ENCODE results near the gene ZMYND15. TPM values are rescaled to one million over a fixed set of nuclear protein-coding genes. Genes with fewer than 3 reads are reported as not detected.

The ZMYND15 gene
- total and polyA plus RNA-seq, 2 of the 4 experiments (the other 2 are of a cell fraction): 0.07 TPM; not detected in 1

- Histone ChIP-seq H2AK5ac (ENCODE audit: low read depth, low read length) (no peak overlapping the region), H4K8ac (ENCODE audit: low read depth in 2 of 2, low read length in 2 of 2) (no peak overlapping the region), H2AFZ (replicated peaks; ENCODE audit: low read length, poor library complexity) (no peak overlapping the region), H3K18ac (ENCODE audit: low read depth, low read length) (no peak overlapping the region), H2BK120ac (ENCODE audit: low read depth, low read length) (no peak overlapping the region), H3K23ac (ENCODE audit: low read depth, low read length) (no peak overlapping the region), H2BK15ac (ENCODE audit: low read depth, low read length) (no peak overlapping the region), H4K91ac (ENCODE audit: insufficient read depth, low read depth, low read length) (no peak overlapping the region), H3K56ac (ENCODE audit: extremely low read depth, insufficient read depth, low read length) (no peak overlapping the region), H3K36me3 (ENCODE audit: control insufficient read depth, insufficient read depth, low read length) (no peaks in the 10 kb centered on the region), H4K5ac (ENCODE audit: low read depth, low read length) (no peak overlapping the region), H3K14ac (replicated peaks; ENCODE audit: low read depth, low read length) (no peak overlapping the region), H3K4ac (ENCODE audit: low read depth, low read length) (no peak overlapping the region), H3K9ac (ENCODE audit: low read depth, low read length) (no peak overlapping the region), H3K9me3 (ENCODE audit: control insufficient read depth, insufficient read depth, low read length) (no peaks in the 10 kb centered on the region), H3K9me1 (ENCODE audit: insufficient read depth, low read length) (no peaks in the 10 kb centered on the region), H3K4me3 (ENCODE audit: insufficient read depth, low read depth, low read length) (no peak overlapping the region), H3K4me2 (ENCODE audit: low read depth, low read length) (no peak overlapping the region), H3K79me1 (ENCODE audit: low read depth in 1 of 2, low read length in 2 of 2) (no peaks in the 10 kb centered on the region), H2BK5ac (ENCODE audit: low read depth, low read length, poor library complexity, severe bottlenecking) (no peak overlapping the region), H3K27me3 (ENCODE audit: control insufficient read depth, insufficient read depth, low read length) (peaks cover 25% of the 10 kb centered on the region), H3K4me1 (ENCODE audit: control insufficient read depth, insufficient read depth, low read length) (no peaks in the 10 kb centered on the region), H4K20me1 (ENCODE audit: insufficient read depth, low read length) (no peaks in the 10 kb centered on the region; the same call in 1 of the 2 replicates), H3K27ac (ENCODE audit: insufficient read depth, low read length) (no peak overlapping the region), H2AK9ac (replicated peaks; ENCODE audit: low read depth, low read length, poor library complexity) (no peak overlapping the region), H2BK20ac (ENCODE audit: low read depth, low read length) (no peak overlapping the region)
- POLR2A ChIA-PET (ENCODE audit: unreplicated experiment): no interaction called here
- DNase-seq (no peak), ATAC-seq (ENCODE audit: low read depth) (no peak)
- CTCF ChIA-PET: no interaction called here
- intact Hi-C loops (cut with micrococcal nuclease): no loop called here
- in situ Hi-C loops (cut with MboI; ENCODE audit: low sequenced_read_pairs): no loop called here
- no peak for TF ChIP-seq ELK1 (IDR thresholded peaks at IDR 0.05; ENCODE audit: borderline replicate concordance, low read depth, low read length)
- TF ChIP-seq MXI1 (IDR thresholded peaks at IDR 0.05; ENCODE audit: borderline replicate concordance, low read depth, low read length): no peak
- BruUV-seq (replicated peaks): no TSS peak
- dilution Hi-C loops (cut with HindIII; ENCODE audit: low sequenced_read_pairs, unreplicated experiment): no loop called here
- 73% methylated on average over 3 of the region's 6 CpGs; no CpG with 5 or more reads in 1 of the 2 experiments for WGBS, 2 experiments (ENCODE audit: extremely low coverage in 2 of 2, insufficient read length in 1 of 2)
Observed at GRCh38 chr17:4768298-4768697, 28.7 kb downstream of the ZMYND15 start.
